Rectal smooth muscle tissue (tissue), 1 donor: ENCODE measurements around the gene GXYLT2.
"Not testable (repeated sequence)": the region's sequence is repeated elsewhere in the genome, so short reads cannot be mapped to it uniquely, and the experiment has no call there.

Source experiments
- H3K27ac ChIP-seq: one replicate; pipeline ENCODE4 v1.7.0; 2013; ENCODE audit warnings: low read depth, low read length, inconsistent platforms
- H3K27me3 ChIP-seq: one replicate; pipeline ENCODE4 v1.7.0; 2013; ENCODE audit warnings: low read length; ENCODE audit not compliant: control insufficient read depth, insufficient read depth
- H3K36me3 ChIP-seq: one replicate; pipeline ENCODE4 v1.7.0; 2013; ENCODE audit warnings: low read length; ENCODE audit not compliant: control insufficient read depth, insufficient read depth
- H3K4me1 ChIP-seq: one replicate; pipeline ENCODE4 v1.7.0; 2013; ENCODE audit warnings: low read length; ENCODE audit not compliant: control insufficient read depth, insufficient read depth
- H3K4me3 ChIP-seq: one replicate; pipeline ENCODE4 v1.7.0; 2013; ENCODE audit warnings: low read length
- H3K9ac ChIP-seq: one replicate; pipeline ENCODE4 v1.7.0; 2013; ENCODE audit warnings: low read length

The GXYLT2 gene

DNA sequence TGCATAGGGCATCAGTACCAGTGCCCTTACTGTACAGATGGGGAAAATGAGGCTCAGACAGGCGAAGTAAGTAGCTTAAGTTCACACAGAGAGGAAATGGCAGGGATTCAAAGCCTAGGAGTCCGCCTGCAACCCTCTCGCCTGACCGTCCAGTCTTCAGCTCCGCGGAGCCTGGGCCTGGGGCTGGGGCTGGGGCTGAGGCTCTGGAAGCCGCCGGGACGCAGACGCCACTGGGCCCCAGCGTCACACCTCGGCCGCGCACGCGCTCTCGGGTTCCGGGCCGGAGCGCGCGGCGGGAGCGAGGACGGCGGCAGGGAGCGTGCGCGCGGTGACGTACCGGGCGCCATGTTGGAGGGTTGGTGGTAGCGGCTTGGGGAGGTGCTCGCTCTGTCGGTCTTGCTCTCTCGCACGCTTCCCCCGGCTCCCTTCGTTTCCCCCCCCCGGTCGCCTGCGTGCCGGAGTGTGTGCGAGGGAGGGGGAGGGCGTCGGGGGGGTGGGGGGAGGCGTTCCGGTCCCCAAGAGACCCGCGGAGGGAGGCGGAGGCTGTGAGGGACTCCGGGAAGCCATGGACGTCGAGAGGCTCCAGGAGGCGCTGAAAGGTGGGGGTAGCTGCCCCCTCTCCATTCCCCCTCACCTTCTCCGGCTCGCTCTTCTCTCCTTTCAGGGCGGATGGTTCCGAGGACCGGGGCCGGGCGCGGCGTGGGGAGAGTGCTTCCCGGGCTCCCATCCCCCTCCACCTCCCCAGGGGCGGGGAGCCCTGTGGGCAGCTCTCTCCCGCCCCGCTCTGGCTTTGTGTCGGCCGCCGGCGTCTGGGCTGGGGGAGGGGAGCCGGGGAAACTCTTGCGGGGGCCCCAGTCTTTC, 108.9 kb downstream of the GXYLT2 start, which contains the start of gene PPP4R2:
Gene PPP4R2 (plus strand): TSS at position 339 of the 861 bp plus-strand sequence. CDS start 227 bp downstream, at position 566.
- peak within 1 kb of the TSS; percentile 89 for H3K9ac ChIP-seq
- H3K4me1 ChIP-seq: peaks cover 12% of the 10 kb centered on the region
- no peaks in the 10 kb centered on the region for H3K27me3 ChIP-seq
- H3K27ac ChIP-seq: peak within 1 kb of the TSS; percentile 96
- H3K36me3 ChIP-seq: peaks cover 1% of the 10 kb centered on the region
- peak within 1 kb of the TSS; percentile 87 for H3K4me3 ChIP-seq

DNA sequence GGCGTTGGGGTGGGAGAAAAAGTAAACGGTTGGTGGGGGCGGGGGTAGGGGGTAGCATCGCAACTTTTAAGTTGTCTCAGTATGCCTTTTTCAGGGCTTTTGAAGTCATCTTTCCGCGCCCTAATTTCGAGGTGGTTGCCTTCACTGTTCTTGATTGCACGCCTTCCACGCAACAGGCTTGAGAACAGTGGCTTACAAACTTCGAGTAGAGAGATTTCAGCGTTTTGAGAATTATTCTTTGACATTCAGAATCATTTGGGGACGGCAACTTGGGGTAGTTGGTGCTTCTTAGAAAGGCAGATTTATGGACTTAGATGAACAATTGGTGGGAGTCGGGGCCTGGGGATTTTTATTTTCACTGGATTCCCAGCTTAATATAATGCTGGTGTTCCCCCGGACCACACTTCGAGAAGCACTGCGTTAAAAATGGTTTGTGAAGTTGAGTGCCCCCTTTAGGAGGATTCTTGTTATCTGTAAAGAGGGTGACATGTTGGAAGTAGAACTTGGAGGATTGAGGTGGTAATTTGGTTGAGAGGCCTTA, 109.6 kb downstream of the GXYLT2 start:
- Histone ChIP-seq H3K4me3 (peak overlapping the region; percentile 87), H3K27me3 (no peaks in the 10 kb centered on the region), H3K36me3 (peaks cover 4% of the 10 kb centered on the region), H3K27ac (peak overlapping the region; percentile 96), H3K9ac (peak overlapping the region; percentile 67), H3K4me1 (peaks cover 12% of the 10 kb centered on the region)

DNA sequence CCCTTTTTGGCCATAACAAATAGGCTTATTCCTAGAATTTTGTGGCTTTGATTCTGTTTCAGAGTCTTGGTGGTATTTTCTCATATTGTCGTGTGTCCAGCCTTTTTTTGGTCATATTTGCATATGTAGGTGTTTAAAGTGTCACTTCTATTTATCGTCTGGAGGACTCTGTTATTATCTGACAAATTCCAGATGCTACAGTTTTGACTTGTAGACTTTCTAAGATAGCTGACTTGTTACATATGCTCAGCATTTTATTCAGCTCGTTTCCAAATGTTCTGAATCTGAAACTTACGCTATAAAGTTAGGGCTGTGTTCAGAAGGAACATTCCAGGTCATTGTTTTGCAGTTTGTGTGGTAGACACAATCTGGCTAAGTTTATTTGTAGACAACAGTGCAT, 110.6 kb downstream of the GXYLT2 start:
- H3K36me3 ChIP-seq: peaks cover 4% of the 10 kb centered on the region
- H3K4me1 ChIP-seq: peaks cover 16% of the 10 kb centered on the region
- H3K27ac ChIP-seq: peak overlapping the region; percentile 62
- H3K4me3 ChIP-seq: peak overlapping the region; percentile 53
- H3K9ac ChIP-seq: no peak overlapping the region
- no peaks in the 10 kb centered on the region for H3K27me3 ChIP-seq

DNA sequence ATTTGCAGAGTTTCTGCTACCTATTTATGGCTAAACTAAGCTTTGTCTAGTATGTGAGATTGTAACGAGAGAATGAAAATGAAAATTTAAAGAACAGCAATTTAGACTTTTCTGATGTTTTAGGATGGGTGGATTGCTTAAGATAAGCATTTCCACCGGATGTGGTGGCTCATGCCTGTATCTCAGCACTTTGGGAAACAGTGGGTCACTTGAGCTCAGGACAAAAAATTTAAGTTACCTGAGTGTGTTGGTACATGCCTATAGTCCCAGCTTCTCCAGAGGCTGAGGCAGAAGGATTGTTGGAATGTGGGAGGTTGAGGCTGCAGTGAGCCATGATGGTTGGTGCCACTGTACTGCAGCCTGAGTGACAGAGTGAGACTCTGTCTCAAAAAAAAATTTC, 112.1 kb downstream of the GXYLT2 start:
- Histone ChIP-seq H3K4me1 (peaks cover 16% of the 10 kb centered on the region), H3K4me3 (no peak overlapping the region), H3K36me3 (peaks cover 4% of the 10 kb centered on the region), H3K27me3 (no peaks in the 10 kb centered on the region), H3K9ac (no peak overlapping the region), H3K27ac (no peak overlapping the region)

DNA sequence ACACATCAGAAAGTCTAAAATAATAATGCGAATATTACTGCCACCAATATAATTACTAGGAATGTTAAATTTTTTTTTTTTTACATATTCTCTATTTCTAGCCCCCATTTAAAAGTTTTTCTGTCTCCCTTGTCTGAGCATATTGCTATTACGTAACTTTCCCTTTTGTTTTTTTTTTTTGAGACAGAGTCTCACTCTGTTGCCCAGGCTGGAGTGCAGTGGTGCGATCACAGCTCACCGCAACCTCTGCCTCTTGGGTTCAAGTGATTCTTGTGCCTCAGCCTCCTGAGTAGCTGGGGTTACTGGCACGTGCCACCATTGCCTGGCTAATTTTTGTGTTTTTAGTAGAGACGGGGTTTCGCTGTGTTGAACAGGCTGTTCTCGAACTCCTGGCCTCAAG, 115.2 kb downstream of the GXYLT2 start:
- H3K27ac ChIP-seq, H3K9ac ChIP-seq, H3K36me3 ChIP-seq, H3K4me3 ChIP-seq, H3K27me3 ChIP-seq: not testable (repeated sequence)
- peaks cover 13% of the 10 kb centered on the region for H3K4me1 ChIP-seq

DNA sequence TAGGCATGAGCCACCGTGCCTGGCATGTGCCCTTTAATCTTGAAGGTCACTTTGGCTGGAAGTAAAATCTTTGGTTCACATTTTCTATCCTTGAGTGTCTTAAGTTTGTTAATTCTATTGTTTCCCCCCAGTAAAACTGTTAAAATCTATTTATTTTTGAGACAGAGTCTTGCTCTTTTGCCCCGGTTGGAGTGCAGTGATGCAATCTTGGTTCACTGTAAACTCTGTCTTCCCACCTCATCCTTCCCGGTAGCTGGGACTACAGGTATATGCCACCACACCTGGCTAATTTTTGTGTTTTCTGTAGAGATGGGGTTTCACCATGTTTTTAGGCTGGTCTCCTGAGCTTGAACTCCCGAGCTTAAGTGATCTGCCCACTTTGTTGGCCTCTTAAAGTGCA, 116.5 kb downstream of the GXYLT2 start:
- H3K27ac ChIP-seq: no peak overlapping the region
- no peak overlapping the region for H3K4me3 ChIP-seq
- peaks cover 13% of the 10 kb centered on the region for H3K4me1 ChIP-seq
- no peak overlapping the region for H3K9ac ChIP-seq
- no peaks in the 10 kb centered on the region for H3K27me3 ChIP-seq
- peaks cover 8% of the 10 kb centered on the region for H3K36me3 ChIP-seq

DNA sequence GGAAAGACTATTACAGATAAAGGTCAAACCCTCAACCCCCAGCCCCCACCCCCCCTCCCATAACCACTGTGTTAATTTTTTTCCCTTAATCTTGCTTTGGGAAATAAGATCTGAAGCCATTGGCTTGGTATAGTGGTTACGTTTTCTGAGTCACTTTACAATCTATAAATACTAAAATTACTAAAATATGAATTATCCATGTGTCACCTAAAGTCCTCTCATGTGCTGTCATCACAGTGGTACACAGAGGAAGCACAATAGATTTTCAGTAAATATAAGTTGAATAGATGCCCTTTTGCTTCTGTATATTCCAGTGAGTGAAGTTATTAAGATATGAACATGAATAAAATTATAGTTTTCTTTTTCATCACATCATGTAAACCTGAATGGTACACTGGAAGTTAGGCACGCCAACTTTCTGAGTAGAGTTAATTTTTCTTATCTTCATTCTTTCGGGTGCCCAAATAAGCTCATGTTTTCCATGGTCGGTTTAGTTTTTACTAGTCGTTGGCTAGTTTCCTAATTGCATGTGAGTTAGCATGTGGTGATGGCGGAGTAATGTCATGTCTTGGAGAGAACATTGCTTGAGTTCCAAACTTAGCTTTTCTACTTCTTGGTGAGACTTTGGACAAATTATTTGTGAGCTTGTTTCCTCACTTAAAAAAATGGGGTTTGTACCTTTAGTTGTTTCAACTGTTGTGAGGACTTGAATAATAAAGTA, 120.3 kb downstream of the GXYLT2 start:
- H3K4me1 ChIP-seq: peaks cover 9% of the 10 kb centered on the region
- peaks cover 4% of the 10 kb centered on the region for H3K36me3 ChIP-seq

DNA sequence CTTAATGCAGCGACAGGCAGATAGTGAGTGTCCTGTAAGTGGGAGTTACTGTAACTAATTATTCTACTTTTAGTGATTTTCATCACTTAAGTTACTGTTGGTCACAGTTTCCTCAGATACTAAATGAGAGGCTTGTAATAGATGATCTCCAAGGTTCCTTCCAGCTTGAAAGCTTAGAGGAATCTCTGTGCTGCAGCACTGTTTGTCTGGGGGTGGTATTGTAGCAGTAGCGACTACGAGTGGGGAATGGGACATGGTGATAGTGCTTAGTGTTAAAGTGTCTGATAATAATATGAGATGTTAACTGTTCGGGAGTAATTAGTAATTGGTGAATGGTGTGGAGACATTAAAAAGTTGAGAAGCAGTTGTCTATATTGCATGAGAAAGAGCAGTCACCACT, 121.2 kb downstream of the GXYLT2 start:
- no peak overlapping the region for H3K9ac ChIP-seq
- H3K27ac ChIP-seq: no peak overlapping the region
- peaks cover 6% of the 10 kb centered on the region for H3K4me1 ChIP-seq
- no peaks in the 10 kb centered on the region for H3K27me3 ChIP-seq
- H3K36me3 ChIP-seq: peaks cover 4% of the 10 kb centered on the region
- H3K4me3 ChIP-seq: no peak overlapping the region

More for the DNA sequence above, 120.3 kb downstream of the GXYLT2 start:
- Histone ChIP-seq H3K27me3 (no peaks in the 10 kb centered on the region), H3K27ac (no peak overlapping the region), H3K9ac (no peak overlapping the region), H3K4me3 (no peak overlapping the region)

DNA sequence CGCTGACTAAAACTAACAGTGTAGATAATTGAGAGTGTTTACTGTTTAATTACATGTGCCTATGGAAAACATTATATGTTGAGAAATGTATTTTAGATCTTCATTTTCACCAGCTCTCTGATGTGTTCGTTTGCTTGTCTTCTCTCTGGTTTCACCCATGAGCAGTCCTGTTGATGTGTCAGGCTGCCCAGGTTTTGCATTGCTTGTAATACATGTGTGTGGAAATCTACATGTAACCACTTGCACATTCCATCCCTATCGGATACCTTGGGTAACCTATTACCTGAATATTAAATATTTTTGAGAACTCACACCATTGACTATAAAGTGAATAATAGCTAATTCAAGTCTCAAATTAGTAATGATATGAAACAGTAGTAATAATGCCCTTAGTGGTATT, 121.9 kb downstream of the GXYLT2 start:
- Histone ChIP-seq H3K9ac (no peak overlapping the region), H3K27me3 (no peaks in the 10 kb centered on the region), H3K27ac (no peak overlapping the region), H3K4me3 (no peak overlapping the region), H3K4me1 (peaks cover 6% of the 10 kb centered on the region), H3K36me3 (peaks cover 4% of the 10 kb centered on the region)

DNA sequence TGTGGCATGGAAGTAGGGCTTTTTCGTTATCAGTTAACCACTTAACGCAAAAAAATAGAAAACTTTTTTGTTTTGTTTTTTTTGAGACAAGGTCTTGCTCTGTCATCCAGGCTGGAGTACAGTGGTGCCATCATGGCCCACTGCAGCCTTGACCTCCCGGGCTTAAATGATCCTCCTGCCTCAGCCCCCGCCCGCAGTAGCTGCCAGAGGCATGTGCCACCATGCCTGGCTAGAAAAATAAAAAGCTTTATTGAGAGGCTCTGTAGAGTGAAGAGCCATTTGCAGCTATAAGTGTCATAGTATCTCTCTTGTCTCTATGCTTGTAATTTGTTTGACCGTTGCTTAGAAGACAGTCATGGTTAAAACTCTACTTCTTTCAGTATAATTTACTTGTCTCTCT, 122.3 kb downstream of the GXYLT2 start:
- Histone ChIP-seq H3K9ac (no peak overlapping the region), H3K36me3 (peaks cover 4% of the 10 kb centered on the region), H3K4me1 (peaks cover 6% of the 10 kb centered on the region), H3K27me3 (no peaks in the 10 kb centered on the region), H3K4me3 (no peak overlapping the region), H3K27ac (no peak overlapping the region)

DNA sequence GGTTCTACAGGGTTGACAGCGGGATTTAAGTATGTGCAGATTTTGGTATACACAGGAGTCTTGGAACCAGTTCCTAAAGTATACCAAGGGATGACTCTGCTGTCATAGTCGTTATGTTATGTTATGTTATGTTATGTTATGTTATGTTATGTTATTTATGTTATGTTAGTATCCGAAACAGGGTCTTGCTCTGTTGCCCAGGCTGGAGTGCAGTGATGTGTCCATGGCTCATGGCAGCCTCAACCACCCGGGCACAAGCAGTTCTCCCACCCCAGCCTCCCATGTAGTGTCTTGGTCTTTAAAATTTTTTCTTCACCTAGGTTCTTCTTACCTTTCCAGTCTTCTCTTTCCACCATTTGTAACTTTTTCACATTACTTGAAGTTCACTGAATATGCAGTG, 130.5 kb downstream of the GXYLT2 start:
- no peaks in the 10 kb centered on the region for H3K36me3 ChIP-seq
- no peaks in the 10 kb centered on the region for H3K27me3 ChIP-seq
- H3K9ac ChIP-seq: no peak overlapping the region
- H3K4me1 ChIP-seq: peaks cover 4% of the 10 kb centered on the region
- H3K4me3 ChIP-seq: no peak overlapping the region
- no peak overlapping the region for H3K27ac ChIP-seq

DNA sequence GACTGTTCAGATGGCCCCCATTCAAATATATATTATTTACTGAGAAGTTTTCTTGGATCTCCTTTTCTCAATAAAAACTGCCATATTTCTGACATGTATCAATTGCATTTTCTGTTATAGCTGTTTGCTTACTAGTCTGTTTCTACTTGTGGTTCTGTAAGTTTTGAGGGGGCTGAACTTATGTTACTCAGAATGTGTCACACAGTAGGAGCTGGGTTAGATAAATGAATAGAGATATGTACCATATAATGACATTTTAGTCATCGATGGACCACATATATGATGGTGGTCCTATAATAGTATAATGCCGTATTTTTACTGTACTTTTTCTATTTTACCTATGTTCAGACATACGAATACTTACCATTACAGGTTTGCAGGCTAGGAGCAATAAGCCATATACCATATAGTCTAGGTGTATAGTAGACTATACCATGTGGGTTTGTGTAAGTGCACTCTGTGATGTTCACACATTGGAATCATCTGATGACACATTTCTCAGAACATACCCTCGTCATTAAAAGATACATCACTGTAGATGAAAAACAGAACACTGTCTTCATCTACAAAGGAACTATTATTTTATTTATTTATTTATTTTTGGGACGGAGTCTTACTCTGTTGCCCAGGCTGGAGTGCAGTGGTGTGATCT, 131.1 kb downstream of the GXYLT2 start:
- no peak overlapping the region for H3K9ac ChIP-seq
- H3K36me3 ChIP-seq: no peaks in the 10 kb centered on the region
- H3K4me1 ChIP-seq: peaks cover 4% of the 10 kb centered on the region
- no peaks in the 10 kb centered on the region for H3K27me3 ChIP-seq
- no peak overlapping the region for H3K4me3 ChIP-seq
- H3K27ac ChIP-seq: no peak overlapping the region
